Liver (tissue), 3 donors: ENCODE measurements around the gene TMPRSS6.

Source experiments
- ATF3 ChIP-seq: IDR thresholded peaks from 2 replicates; pipeline ENCODE4 v1.6.1; 2016; ENCODE audit warnings: antibody characterized with exemption
- CTCF ChIP-seq: fragments of 150-350 bp; IDR thresholded peaks from 2 replicates; pipeline ENCODE4 v1.5.1; 2017; ENCODE audit warnings: improper control_type of control experiment, low read depth, low read length; ENCODE audit not compliant: missing input control
- GABPA ChIP-seq, 2 donors: IDR thresholded peaks in 1 of 2; conservative IDR thresholded peaks in 1 of 2; 2 replicates each; pipeline ENCODE4 v1.6.1; 2016; ENCODE audit warnings: antibody characterized with exemption in 2 of 2, mild to moderate bottlenecking in 1 of 2, moderate library complexity in 1 of 2
- JUND ChIP-seq, 2 donors: IDR thresholded peaks; 2 replicates each; pipeline ENCODE4 v1.6.1; 2016; ENCODE audit warnings: antibody characterized with exemption in 2 of 2
- NR2F2 ChIP-seq: IDR thresholded peaks from 2 replicates; pipeline ENCODE4 v1.6.1; 2016; ENCODE audit warnings: antibody characterized with exemption
- RAD21 ChIP-seq, 2 donors: IDR thresholded peaks; 2 replicates each; pipeline ENCODE4 v1.6.1; 2016; ENCODE audit warnings: antibody characterized with exemption in 2 of 2, mild to moderate bottlenecking in 2 of 2
- SP1 ChIP-seq: IDR thresholded peaks from 2 replicates; pipeline ENCODE4 v1.6.1; 2018; ENCODE audit warnings: antibody characterized with exemption, mild to moderate bottlenecking
- TAF1 ChIP-seq: conservative IDR thresholded peaks from 2 replicates; pipeline ENCODE4 v1.6.1; 2016; ENCODE audit warnings: antibody characterized with exemption, mild to moderate bottlenecking
- donor health status: healthy.
- donor health status: healthy.

- TF ChIP-seq CTCF (no peak), TAF1 (no peak), JUND (IDR thresholded peaks at IDR 0.05) (no peak), NR2F2 (no peak), ATF3 (no peak), SP1 (no peak), GABPA (IDR thresholded peaks at IDR 0.05 in 1 of 2, conservative IDR thresholded peaks at IDR 0.05 in 1 of 2) (no peak), RAD21 (IDR thresholded peaks at IDR 0.05) (no peak)
Observed at GRCh38 chr22:37047006-37047405, 62.5 kb downstream of the TMPRSS6 start.
